ENCODE data around the gene GNG13. TPM values are rescaled to one million over a fixed set of nuclear protein-coding genes. Genes with fewer than 3 reads are reported as not detected.
"Not testable (repeated sequence)": the region's sequence is repeated elsewhere in the genome, so short reads cannot be mapped to it uniquely, and the experiment has no call there.

The GNG13 gene
- total RNA-seq, 4 donors from 2014 or later, result not detected

DNA sequence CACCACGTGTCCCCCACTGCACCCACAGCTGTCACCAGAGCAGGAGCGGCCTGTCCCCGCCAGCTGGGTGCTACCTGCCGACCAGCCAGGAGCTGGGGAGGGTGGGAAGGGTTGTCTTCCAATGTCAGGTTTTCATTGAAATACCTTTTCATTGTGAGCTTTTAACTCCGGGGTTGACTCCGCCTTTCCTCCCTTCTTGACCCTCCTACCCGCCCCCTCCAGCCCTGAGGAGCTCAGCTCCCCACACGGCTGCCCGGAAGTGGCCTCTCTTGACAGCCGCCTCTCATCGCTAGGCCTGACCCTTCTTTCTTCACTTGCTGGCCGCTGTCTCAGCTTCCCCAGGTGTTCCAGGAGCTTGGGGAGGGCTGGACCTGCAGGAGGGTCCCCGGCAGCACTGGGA is 21.2 kb upstream of the GNG13 start:
- Histone ChIP-seq H3K4me1 (peaks cover 0 to 11% of the 10 kb centered on the region in 2 donors), H3K4me3 (no peak overlapping the region), H3K9me3 (no peaks in the 10 kb centered on the region), H3K36me3 (no peaks in the 10 kb centered on the region), H3K27me3 (peaks cover 0 to 17% of the 10 kb centered on the region in 2 donors), H3K27ac (no peak overlapping the region)
- TF ChIP-seq, protein P1, sequence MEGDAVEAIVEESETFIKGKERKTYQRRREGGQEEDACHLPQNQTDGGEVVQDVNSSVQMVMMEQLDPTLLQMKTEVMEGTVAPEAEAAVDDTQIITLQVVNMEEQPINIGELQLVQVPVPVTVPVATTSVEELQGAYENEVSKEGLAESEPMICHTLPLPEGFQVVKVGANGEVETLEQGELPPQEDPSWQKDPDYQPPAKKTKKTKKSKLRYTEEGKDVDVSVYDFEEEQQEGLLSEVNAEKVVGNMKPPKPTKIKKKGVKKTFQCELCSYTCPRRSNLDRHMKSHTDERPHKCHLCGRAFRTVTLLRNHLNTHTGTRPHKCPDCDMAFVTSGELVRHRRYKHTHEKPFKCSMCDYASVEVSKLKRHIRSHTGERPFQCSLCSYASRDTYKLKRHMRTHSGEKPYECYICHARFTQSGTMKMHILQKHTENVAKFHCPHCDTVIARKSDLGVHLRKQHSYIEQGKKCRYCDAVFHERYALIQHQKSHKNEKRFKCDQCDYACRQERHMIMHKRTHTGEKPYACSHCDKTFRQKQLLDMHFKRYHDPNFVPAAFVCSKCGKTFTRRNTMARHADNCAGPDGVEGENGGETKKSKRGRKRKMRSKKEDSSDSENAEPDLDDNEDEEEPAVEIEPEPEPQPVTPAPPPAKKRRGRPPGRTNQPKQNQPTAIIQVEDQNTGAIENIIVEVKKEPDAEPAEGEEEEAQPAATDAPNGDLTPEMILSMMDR (IDR thresholded peaks at IDR 0.05), result no peak
- no peak for TF ChIP-seq POLR2A (IDR thresholded peaks at IDR 0.05)
- no peak for DNase-seq
- intact Hi-C loops (cut with DNase I; ENCODE audit: low total_unique reads), result no loop called here

DNA sequence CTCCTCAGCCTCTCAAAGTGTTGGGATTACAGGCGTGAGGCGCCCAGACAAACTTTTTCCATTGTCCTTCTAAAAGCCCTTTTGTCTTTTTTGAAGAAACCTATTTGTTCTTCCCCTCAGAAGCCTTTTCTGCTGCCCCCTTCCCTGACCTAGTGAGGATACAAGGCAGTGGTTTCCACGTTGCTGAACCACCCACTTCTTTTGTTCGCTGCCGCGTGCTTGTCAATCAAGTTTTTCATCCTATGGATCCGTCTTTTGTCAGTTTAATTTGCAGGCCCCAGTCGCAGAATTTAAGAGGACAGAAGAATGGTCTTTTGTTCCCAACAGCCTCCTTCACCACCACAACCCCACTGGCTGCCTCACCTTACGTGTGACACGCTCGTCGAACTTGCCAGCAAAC is 20.2 kb upstream of the GNG13 start:
- Histone ChIP-seq H3K36me3 (no peaks in the 10 kb centered on the region), H3K27me3 (peaks cover 0 to 18% of the 10 kb centered on the region in 2 donors), H3K4me1 (peaks cover 0 to 11% of the 10 kb centered on the region in 2 donors), H3K9me3 (no peaks in the 10 kb centered on the region), H3K27ac (no peak overlapping the region), H3K4me3 (no peak overlapping the region)
- no peak for TF ChIP-seq POLR2A (IDR thresholded peaks at IDR 0.05)
- TF ChIP-seq, protein P1 (IDR thresholded peaks at IDR 0.05), result no peak
- no peak for DNase-seq
- intact Hi-C loops (cut with DNase I; ENCODE audit: low total_unique reads), result no loop called here

DNA sequence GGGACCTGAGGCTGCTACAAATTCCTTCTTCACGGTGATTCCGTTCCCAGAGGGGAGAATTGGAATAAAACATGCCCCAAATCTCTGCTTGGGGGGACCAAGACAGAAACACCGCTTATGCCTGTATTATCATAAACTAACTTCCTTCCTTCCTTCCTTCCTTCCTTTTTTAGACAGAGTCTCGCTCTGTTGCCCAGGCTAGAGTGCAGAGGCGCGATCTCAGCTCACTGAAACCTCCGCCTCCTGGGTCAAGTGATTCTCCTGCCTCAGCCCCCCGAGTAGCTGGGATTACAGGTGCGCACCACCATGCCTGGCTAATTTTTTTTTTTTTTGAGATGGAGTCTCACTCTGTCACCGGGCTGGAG is 19.5 kb upstream of the GNG13 start:
- H3K4me1 ChIP-seq; DNase-seq; H3K27ac ChIP-seq; H3K36me3 ChIP-seq; H3K9me3 ChIP-seq; H3K4me3 ChIP-seq; intact Hi-C loops (cut with DNase I; ENCODE audit: low total_unique reads): not testable (repeated sequence)
- H3K27me3 ChIP-seq, result peaks cover 0 to 18% of the 10 kb centered on the region in 2 donors

DNA sequence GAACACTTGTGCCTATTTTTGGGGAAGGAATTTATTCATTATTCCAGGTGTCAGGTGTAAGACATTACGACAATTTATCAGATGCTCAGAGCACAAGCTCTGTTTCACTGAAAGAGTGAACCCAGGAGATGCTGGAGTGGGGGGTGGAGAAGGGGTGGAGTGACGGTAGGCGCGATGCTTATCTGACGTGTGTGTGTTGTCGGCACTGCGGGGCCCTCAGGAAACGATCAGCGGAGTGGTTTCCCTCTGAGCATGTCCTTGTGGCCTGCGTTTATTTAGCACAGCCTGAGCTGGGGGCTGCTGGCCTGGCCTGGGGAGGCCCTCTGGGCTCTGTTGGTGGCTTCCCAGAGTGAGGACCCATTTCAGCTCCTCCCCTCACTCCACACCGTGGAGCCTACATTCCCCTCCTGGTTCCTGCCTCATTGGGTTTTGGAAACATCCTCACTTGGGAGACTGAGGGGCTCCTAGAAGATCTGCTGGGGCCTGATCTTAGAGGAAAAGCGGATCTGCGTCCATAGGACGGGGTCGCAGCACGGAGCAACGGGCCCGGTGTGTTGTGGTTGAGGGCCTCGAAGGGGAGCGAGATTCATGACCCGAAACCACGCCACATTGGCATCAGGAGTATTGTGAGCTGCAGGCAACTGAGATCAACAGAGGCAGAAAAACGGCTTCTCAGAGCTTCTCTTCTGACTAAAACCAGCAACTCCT is 19.0 kb upstream of the GNG13 start:
- Histone ChIP-seq H3K27ac (no peak overlapping the region), H3K4me3 (no peak overlapping the region), H3K27me3 (peaks cover 0 to 24% of the 10 kb centered on the region in 2 donors), H3K4me1 (peaks cover 0 to under 1% of the 10 kb centered on the region in 2 donors), H3K9me3 (no peaks in the 10 kb centered on the region), H3K36me3 (no peaks in the 10 kb centered on the region)
- intact Hi-C loops (cut with DNase I; ENCODE audit: low total_unique reads), result no loop called here
- DNase-seq, result no peak
- no peak for TF ChIP-seq POLR2A (IDR thresholded peaks at IDR 0.05)
- TF ChIP-seq, protein P1 (IDR thresholded peaks at IDR 0.05), result no peak

DNA sequence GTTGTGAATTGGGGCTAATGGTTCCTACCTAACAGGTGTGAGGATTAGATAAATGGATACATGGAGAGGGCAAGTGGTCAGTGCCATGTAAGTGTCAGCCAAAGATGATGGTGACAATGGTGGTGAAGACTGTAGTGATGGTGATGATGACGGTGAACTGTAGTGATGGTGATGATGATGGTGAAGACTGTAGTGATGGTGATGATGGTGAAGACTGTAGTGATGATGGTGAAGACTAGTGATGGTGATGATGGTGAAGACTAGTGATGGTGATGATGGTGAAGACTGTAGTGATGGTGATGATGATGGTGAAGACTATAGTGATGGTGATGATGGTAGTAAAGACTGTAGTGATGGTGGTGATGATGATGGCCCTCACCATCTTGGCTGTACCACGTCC is 18.1 kb upstream of the GNG13 start:
- intact Hi-C loops (cut with DNase I; ENCODE audit: low total_unique reads), result no loop called here
- no peak for TF ChIP-seq POLR2A (IDR thresholded peaks at IDR 0.05)
- TF ChIP-seq, protein P1 (IDR thresholded peaks at IDR 0.05), result no peak
- Histone ChIP-seq H3K4me3 (no peak overlapping the region), H3K27ac (no peak overlapping the region), H3K4me1 (peaks cover 0 to 1% of the 10 kb centered on the region in 2 donors), H3K36me3 (no peaks in the 10 kb centered on the region), H3K27me3 (peaks cover 0 to 30% of the 10 kb centered on the region in 2 donors), H3K9me3 (no peaks in the 10 kb centered on the region)
- DNase-seq, result no peak
